Endothelial cell of umbilical vein (primary cell): Measurements from ENCODE around the gene STRBP. TPM values are rescaled to one million over a fixed set of nuclear protein-coding genes. Genes with fewer than 3 reads are reported as not detected.

Experiments
- BruUV-seq: library from RNA; stranded (reverse); fragments of 400-500 nt; replicated peaks from 2 replicates; lab custom pipeline; 2021; lab: Mats Ljungman, UMichigan
- CTCF ChIA-PET: fragments of 300-600, 350-600 bp; sonication (Branson Sonifier 250); formaldehyde crosslinking; loops from one replicate; lab custom pipeline; 2021; ENCODE audit warnings: antibody characterized with exemption, inconsistent platforms; lab: Charles Lee
- POLR2A ChIA-PET: fragments of 300-600, 350-600 bp; sonication (Branson Sonifier 250); formaldehyde crosslinking; loops from one replicate; lab custom pipeline; 2021; ENCODE audit warnings: antibody characterized with exemption, inconsistent platforms; lab: Charles Lee
- DNase-seq: peaks from one replicate; pipeline ENCODE4 v3.0.0-alpha.2; 2011; ENCODE audit warnings: low read depth, low spot score
- FAIRE-seq: peaks from 2 replicates; lab custom pipeline; 2011; peaks lifted over from hg19 to GRCh38; lab: Jason Lieb, UNC
- H2AFZ ChIP-seq: 2 replicates; pipeline ENCODE4 v1.6.0; 2012; ENCODE audit warnings: low read depth, low read length, control low read depth, inconsistent platforms
- H3K27ac ChIP-seq: 2 replicates; pipeline ENCODE4 v1.5.1; 2011; ENCODE audit warnings: low read depth, mild to moderate bottlenecking, control low read depth, low read length, moderate library complexity; ENCODE audit not compliant: insufficient read depth
- H3K27me3 ChIP-seq, 2 experiments: 2 replicates each; pipeline versions ENCODE4 v1.6.0 to v1.6.1; 2011; ENCODE audit warnings: low read length in 2 of 2, mixed read lengths in 1 of 2; ENCODE audit not compliant: control insufficient read depth in 2 of 2, insufficient read depth in 2 of 2
- H3K36me3 ChIP-seq, 2 experiments: 2 replicates in 1 of 2; 3 replicates in 1 of 2; pipeline ENCODE4 v1.5.1; 2011; ENCODE audit warnings: low read length in 2 of 2, mild to moderate bottlenecking in 1 of 2, moderate library complexity in 1 of 2; ENCODE audit not compliant: control insufficient read depth in 2 of 2, insufficient read depth in 2 of 2; ENCODE audit errors: extremely low read depth in 1 of 2
- H3K4me1 ChIP-seq: 3 replicates; pipeline ENCODE4 v1.5.1; 2011; ENCODE audit warnings: mild to moderate bottlenecking, low read length; ENCODE audit not compliant: control insufficient read depth, insufficient read depth; ENCODE audit errors: extremely low read depth
- H3K4me2 ChIP-seq: 2 replicates; pipeline ENCODE4 v1.6.1; 2011; ENCODE audit warnings: low read length, control low read depth, mixed read lengths; ENCODE audit not compliant: insufficient read depth
- H3K4me3 ChIP-seq, 3 experiments: fragments of 200-600 bp in 1 of 3; sonication (generic), shearing (Covaris generic) in 1 of 3; replicated peaks in 1 of 3; 2 replicates each; pipeline ENCODE4 v1.5.1; 2011 to 2016; ENCODE audit warnings: control low read depth in 3 of 3, low read length in 3 of 3, mild to moderate bottlenecking in 2 of 3, inconsistent platforms in 1 of 3, low read depth in 1 of 3, moderate library complexity in 1 of 3; ENCODE audit not compliant: insufficient read depth in 1 of 3
- H3K79me2 ChIP-seq: 2 replicates; pipeline ENCODE4 v1.6.0; 2012; ENCODE audit warnings: low read length, inconsistent platforms; ENCODE audit not compliant: control insufficient read depth, insufficient read depth
- H3K9ac ChIP-seq: replicated peaks from 2 replicates; pipeline ENCODE3; 2011; ENCODE audit warnings: low read length, control low read depth; ENCODE audit not compliant: insufficient read depth; ENCODE audit errors: extremely low read depth
- H3K9me1 ChIP-seq: replicated peaks from 3 replicates; pipeline ENCODE4 v1.6.0; 2011; ENCODE audit warnings: mild to moderate bottlenecking, low read length; ENCODE audit not compliant: control insufficient read depth, insufficient read depth; ENCODE audit errors: extremely low read depth
- H3K9me3 ChIP-seq: replicated peaks from 2 replicates; pipeline ENCODE4 v1.5.1; 2012; ENCODE audit warnings: low read length, inconsistent platforms; ENCODE audit not compliant: control insufficient read depth, insufficient read depth
- H4K20me1 ChIP-seq: replicated peaks from 2 replicates; pipeline ENCODE3; 2011; ENCODE audit warnings: mild to moderate bottlenecking, low read length; ENCODE audit not compliant: control insufficient read depth, insufficient read depth; ENCODE audit errors: extremely low read depth
- CTCF ChIP-seq, 2 donors: IDR thresholded peaks; 1 replicate in 1 of 2; 2 replicates in 1 of 2; pipeline ENCODE4 v1.5.1; 2011; ENCODE audit warnings: low read length in 2 of 2, mild to moderate bottlenecking in 2 of 2, moderate library complexity in 2 of 2, control low read depth in 1 of 2, inconsistent platforms in 1 of 2, low read depth in 1 of 2; ENCODE audit not compliant: insufficient read depth in 1 of 2; ENCODE audit errors: extremely low read depth in 1 of 2
- EZH2 ChIP-seq: IDR thresholded peaks from 2 replicates; pipeline ENCODE4 v1.6.1; 2012; ENCODE audit warnings: borderline replicate concordance, low read depth, mild to moderate bottlenecking, moderate library complexity, low read length, inconsistent platforms; ENCODE audit not compliant: severe bottlenecking
- FOS ChIP-seq: IDR thresholded peaks from 2 replicates; pipeline ENCODE4 v1.6.1; 2011; ENCODE audit warnings: mild to moderate bottlenecking, low read length, moderate library complexity, borderline replicate concordance; ENCODE audit not compliant: insufficient read depth
- GATA2 ChIP-seq: IDR thresholded peaks from 2 replicates; pipeline ENCODE4 v1.7.0; 2011; ENCODE audit warnings: low read depth, mild to moderate bottlenecking, moderate library complexity, mixed read lengths, low read length; ENCODE audit not compliant: insufficient read length, insufficient read depth
- JUN ChIP-seq: IDR thresholded peaks from 2 replicates; pipeline ENCODE4 v1.6.1; 2011; ENCODE audit warnings: borderline replicate concordance, low read depth; ENCODE audit not compliant: insufficient read length, insufficient read depth
- MAX ChIP-seq: IDR thresholded peaks from 2 replicates; pipeline ENCODE4 v1.6.1; 2011; ENCODE audit not compliant: insufficient read depth, insufficient read length
- MYC ChIP-seq: IDR thresholded peaks from one replicate; pipeline ENCODE4 v1.6.1; 2011; ENCODE audit warnings: mild to moderate bottlenecking, low read depth, low read length
- POLR2A ChIP-seq: IDR thresholded peaks from 2 replicates; pipeline ENCODE4 v1.6.1; 2012; ENCODE audit warnings: low read depth, mild to moderate bottlenecking, control low read depth, low read length
- POLR2AphosphoS5 ChIP-seq: IDR thresholded peaks from 2 replicates; pipeline ENCODE4 v1.6.1; 2012; ENCODE audit warnings: low read depth, mild to moderate bottlenecking, control low read depth, low read length, moderate library complexity; ENCODE audit not compliant: insufficient read depth
- dilution Hi-C: fragments of 300-500 bp; cut with MboI; formaldehyde crosslinking; loops from one replicate; pipeline ENCODE4 v1.15.0; 2019; ENCODE audit warnings: low sequenced_read_pairs; ENCODE audit not compliant: extremely low pct_ligation_motif_present
- intact Hi-C: fragments of 100-400 bp; cut with micrococcal nuclease; formaldehyde crosslinking; loops from one replicate; pipeline ENCODE4 v1.10.0; 2022
- polyA plus RNA-seq, 4 experiments: library from polyadenylated mRNA; depleted of rRNA in 3 of 4; stranded (reverse) in 3 of 4; unstranded in 1 of 4; fragments of >200 nt; gene quantifications; 2 replicates each; pipeline versions ENCODE4 v1.2.1 to v1.2.3, GENCODE V29; 2011 to 2012; ENCODE audit warnings: missing spikeins in 1 of 4
- total RNA-seq: library from RNA; stranded (reverse); gene quantifications from 2 replicates; pipeline ENCODE4 v1.2.3, GENCODE V29; 2021

The STRBP gene
- total and polyA plus RNA-seq, 2 donors (not counting 3 experiments of a cell fraction or from before 2014, with no cell fraction given) = 7.7 to 15.4 TPM

- H3K9me3 ChIP-seq = no peaks in the 10 kb centered on the region
- BruUV-seq = no TSS peak
- intact Hi-C loops (no loop called here), dilution Hi-C loops (no loop called here)
- H3K4me2 ChIP-seq = no peak overlapping the region
- H3K79me2 ChIP-seq = no peaks in the 10 kb centered on the region
- H3K9ac ChIP-seq = no peak overlapping the region
- no peak for TF ChIP-seq GATA2
- no peak for TF ChIP-seq POLR2A
- no peak for TF ChIP-seq EZH2
- TF ChIP-seq FOS = no peak
- TF ChIP-seq POLR2AphosphoS5 = no peak
- no peak for TF ChIP-seq MYC
- TF ChIP-seq JUN = no peak
- no peak for TF ChIP-seq MAX
- no peak for TF ChIP-seq CTCF (IDR thresholded peaks at IDR 0.05; ENCODE audit: extremely low read depth in 1 of 2, insufficient read depth in 1 of 2, low read depth in 1 of 2, low read length in 2 of 2)
- H3K36me3 ChIP-seq = peaks cover 4 to 15% of the 10 kb centered on the region in 2 experiments
- no peak for FAIRE-seq
- no peak for DNase-seq
- no peaks in the 10 kb centered on the region for H3K9me1 ChIP-seq
- H3K4me3 ChIP-seq = no peak overlapping the region
- no peaks in the 10 kb centered on the region for H3K4me1 ChIP-seq
- POLR2A ChIA-PET = interaction anchor here (0.7 kb wide), 1 partner anchor 267 kb away, joined by 3 read pairs; no protein-coding TSS in a partner anchor
- CTCF ChIA-PET = interaction anchor here (0.7 to 7.0 kb wide), 6 partner anchors 9 to 270 kb away, joined by 3 to 148 read pairs (median 4); no protein-coding TSS in a partner anchor
- no peak overlapping the region for H2AFZ ChIP-seq
- H4K20me1 ChIP-seq = no peaks in the 10 kb centered on the region
- H3K27me3 ChIP-seq = no peaks in the 10 kb centered on the region
- no peak overlapping the region for H3K27ac ChIP-seq
Observed at GRCh38 chr9:123084256-123084655, 184.1 kb downstream of the STRBP start.
